ENCODE results near the gene NKD2. TPM values are rescaled to one million over a fixed set of nuclear protein-coding genes. Genes with fewer than 3 reads are reported as not detected.

NKD2 gene
- total and polyA plus RNA-seq, 12 donors, result 0.22 to 32.8 (median 10.8) TPM

DNA sequence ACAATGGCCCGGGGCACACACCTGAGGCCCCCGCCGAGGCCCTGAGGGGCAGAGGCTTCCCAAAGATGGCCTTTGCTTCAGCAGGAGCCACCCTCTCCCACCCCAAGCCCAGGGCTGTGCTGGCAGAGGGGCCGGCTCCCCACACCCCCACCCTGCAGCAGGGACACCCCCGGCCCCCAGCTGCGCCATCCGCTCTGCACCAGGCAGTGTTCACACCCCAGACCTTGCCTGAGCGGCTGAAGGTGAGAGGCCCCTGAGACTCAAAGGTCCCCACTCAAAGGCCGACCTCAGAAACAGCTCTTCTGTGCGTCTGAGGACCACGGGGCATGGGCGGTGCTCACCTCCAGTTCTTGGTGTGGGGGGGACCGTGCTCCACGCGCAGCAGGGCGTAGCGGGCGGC lies 65.6 kb downstream of the NKD2 start:
- 84 to 92% (median 91%) methylated on average over 10 to 18 of the region's 18 CpGs for WGBS, 4 donors
- H3K4me1 ChIP-seq (replicated peaks in 1 of 2), result no peaks in the 10 kb centered on the region
- H3K36me3 ChIP-seq (replicated peaks in 1 of 2), result peaks cover 0 to 51% of the 10 kb centered on the region in 2 donors
- TF ChIP-seq, protein P1, sequence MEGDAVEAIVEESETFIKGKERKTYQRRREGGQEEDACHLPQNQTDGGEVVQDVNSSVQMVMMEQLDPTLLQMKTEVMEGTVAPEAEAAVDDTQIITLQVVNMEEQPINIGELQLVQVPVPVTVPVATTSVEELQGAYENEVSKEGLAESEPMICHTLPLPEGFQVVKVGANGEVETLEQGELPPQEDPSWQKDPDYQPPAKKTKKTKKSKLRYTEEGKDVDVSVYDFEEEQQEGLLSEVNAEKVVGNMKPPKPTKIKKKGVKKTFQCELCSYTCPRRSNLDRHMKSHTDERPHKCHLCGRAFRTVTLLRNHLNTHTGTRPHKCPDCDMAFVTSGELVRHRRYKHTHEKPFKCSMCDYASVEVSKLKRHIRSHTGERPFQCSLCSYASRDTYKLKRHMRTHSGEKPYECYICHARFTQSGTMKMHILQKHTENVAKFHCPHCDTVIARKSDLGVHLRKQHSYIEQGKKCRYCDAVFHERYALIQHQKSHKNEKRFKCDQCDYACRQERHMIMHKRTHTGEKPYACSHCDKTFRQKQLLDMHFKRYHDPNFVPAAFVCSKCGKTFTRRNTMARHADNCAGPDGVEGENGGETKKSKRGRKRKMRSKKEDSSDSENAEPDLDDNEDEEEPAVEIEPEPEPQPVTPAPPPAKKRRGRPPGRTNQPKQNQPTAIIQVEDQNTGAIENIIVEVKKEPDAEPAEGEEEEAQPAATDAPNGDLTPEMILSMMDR (IDR thresholded peaks at IDR 0.05), result no peak
- no peak for TF ChIP-seq POLR2A (IDR thresholded peaks at IDR 0.05)
- intact Hi-C loops (cut with DNase I), result no loop called here
- no peaks in the 10 kb centered on the region for H3K9me3 ChIP-seq (replicated peaks in 1 of 3)
- no peaks in the 10 kb centered on the region for H3K27me3 ChIP-seq
- H3K27ac ChIP-seq, result no peak overlapping the region
- DNase-seq, result no peak
- H3K4me3 ChIP-seq, result no peak overlapping the region

DNA sequence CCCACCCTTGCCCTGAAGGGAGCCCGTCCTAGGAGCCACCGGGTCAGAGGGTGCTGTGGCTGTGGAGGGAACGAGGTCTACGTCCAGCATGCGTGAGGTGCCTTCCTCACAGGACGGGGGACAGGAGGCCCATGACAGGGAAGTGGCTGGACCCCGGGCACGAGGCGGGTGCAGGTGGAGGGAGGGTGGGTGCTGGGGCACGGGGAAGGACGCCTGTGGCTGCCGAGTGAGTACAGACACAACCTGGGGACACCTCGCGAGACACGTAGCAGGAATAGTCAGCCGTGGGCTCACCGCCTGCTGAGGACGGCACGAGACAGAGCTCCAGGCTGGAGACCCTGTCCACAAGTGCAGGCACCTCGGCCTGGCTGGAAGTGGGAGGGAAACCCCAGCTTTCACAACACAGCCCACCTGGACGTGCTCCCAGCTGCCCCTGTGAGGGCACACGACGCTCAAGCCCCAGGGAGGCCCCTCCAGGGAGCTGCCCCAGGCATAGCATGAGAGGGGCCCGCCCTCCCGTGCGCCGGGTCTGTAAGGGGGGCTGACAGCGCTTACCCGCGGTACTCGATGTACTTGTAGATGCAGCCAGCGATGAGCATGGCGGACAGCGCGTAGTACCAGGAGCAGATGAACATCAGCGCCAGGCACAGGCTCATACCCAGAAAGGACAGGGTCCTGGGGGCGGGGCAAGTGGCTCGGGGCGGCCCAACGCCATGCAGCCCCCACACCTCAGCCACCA lies 66.4 kb downstream of the NKD2 start:
- 91 to 97% (median 92%) methylated on average over 19 to 40 of the region's 40 CpGs for WGBS, 4 donors
- intact Hi-C loops (cut with DNase I), result no loop called here
- no peak overlapping the region for H3K27ac ChIP-seq
- no peaks in the 10 kb centered on the region for H3K9me3 ChIP-seq (replicated peaks in 1 of 3)
- no peak overlapping the region for H3K4me3 ChIP-seq
- TF ChIP-seq POLR2A (IDR thresholded peaks at IDR 0.05), result no peak
- H3K36me3 ChIP-seq (replicated peaks in 1 of 2), result peaks cover 0 to 54% of the 10 kb centered on the region in 2 donors
- H3K27me3 ChIP-seq, result no peaks in the 10 kb centered on the region
- DNase-seq, result no peak
- no peaks in the 10 kb centered on the region for H3K4me1 ChIP-seq (replicated peaks in 1 of 2)

DNA sequence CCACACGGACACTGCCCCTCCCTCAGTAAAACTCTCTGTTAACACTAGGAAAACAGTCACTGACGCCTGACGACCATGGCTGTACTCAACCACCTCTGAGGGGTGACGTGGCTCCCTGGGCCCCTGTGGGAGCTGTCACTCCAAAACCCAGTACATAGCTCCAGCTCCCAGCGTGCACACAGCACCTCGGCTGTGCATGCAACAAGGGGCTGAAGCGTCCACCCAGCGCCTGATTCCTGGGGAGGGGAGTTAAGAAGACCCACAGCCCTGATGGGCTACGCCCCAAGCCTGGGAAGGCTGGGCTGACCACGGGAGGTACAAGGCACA lies 66.9 kb downstream of the NKD2 start:
- intact Hi-C loops (cut with DNase I), result no loop called here
- Histone ChIP-seq H3K9me3 (replicated peaks in 1 of 3) (no peaks in the 10 kb centered on the region), H3K4me3 (no peak overlapping the region), H3K27ac (no peak overlapping the region), H3K27me3 (no peaks in the 10 kb centered on the region), H3K4me1 (replicated peaks in 1 of 2) (no peaks in the 10 kb centered on the region), H3K36me3 (replicated peaks in 1 of 2) (peaks cover 0 to 54% of the 10 kb centered on the region in 2 donors)
- no peak for DNase-seq
- 82 to 95% (median 92%) methylated on average over 4 to 10 of the region's 10 CpGs for WGBS, 4 donors
- TF ChIP-seq, protein P1 (IDR thresholded peaks at IDR 0.05), result no peak
- TF ChIP-seq POLR2A (IDR thresholded peaks at IDR 0.05), result no peak

DNA sequence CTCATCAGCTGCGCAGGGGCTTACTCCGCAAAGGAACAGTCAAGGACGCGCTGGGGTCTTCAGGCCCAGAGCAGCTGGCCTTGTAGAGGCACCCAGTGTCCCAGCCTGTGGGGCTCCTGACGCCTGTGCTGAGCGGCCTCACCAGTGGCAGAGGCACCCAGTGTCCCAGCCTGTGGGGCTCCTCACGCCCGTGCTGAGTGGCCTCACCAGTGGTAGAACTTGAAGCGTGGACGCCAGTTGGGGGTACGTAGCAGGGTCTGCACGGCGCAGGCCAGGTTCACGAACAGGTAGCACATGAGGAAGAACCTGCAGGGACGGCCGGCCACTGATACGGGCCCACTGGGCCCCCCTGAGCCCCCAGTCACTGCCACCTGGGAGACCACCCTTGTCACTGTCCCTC lies 67.3 kb downstream of the NKD2 start:
- TF ChIP-seq POLR2A (IDR thresholded peaks at IDR 0.05), result no peak
- TF ChIP-seq, protein P1 (IDR thresholded peaks at IDR 0.05), result no peak
- WGBS, 4 donors, result 94 to 96% methylated on average over 17 of the region's 17 CpGs; no CpG with 5 or more reads in 2 of the 4 donors
- peaks cover 0 to 54% of the 10 kb centered on the region in 2 donors for H3K36me3 ChIP-seq (replicated peaks in 1 of 2)

DNA sequence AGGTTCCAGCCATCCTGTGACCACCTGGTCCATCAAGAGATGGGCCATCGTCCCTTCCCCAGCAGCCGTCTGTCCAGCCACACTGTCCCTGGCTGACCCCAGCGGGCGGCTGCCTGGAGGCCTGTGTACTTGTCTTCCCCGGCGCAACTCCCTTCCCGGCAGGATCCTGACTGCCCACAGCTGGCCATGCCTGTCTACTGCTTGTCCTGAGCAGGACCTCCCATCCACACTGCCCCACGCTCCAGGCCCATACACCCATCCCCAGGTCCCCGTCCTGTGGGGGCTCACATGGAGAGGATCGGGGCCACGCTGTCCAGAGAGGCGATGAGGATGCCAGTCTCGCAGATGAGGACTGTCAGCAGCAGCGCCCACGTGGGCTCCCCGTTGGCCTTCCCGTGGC lies 67.8 kb downstream of the NKD2 start:
- no peaks in the 10 kb centered on the region for H3K4me1 ChIP-seq (replicated peaks in 1 of 2)
- no peak for DNase-seq
- H3K4me3 ChIP-seq, result no peak overlapping the region
- H3K27me3 ChIP-seq, result no peaks in the 10 kb centered on the region
- peaks cover 0 to 56% of the 10 kb centered on the region in 2 donors for H3K36me3 ChIP-seq (replicated peaks in 1 of 2)
- TF ChIP-seq, protein P1 (IDR thresholded peaks at IDR 0.05), result no peak
- WGBS, 4 donors, result 93 to 95% (median 93%) methylated on average over 10 to 17 of the region's 17 CpGs
- intact Hi-C loops (cut with DNase I), result no loop called here
- no peak overlapping the region for H3K27ac ChIP-seq
- no peaks in the 10 kb centered on the region for H3K9me3 ChIP-seq (replicated peaks in 1 of 3)

More for the DNA sequence above, 67.3 kb downstream of the NKD2 start:
- H3K27ac ChIP-seq, result no peak overlapping the region
- no peaks in the 10 kb centered on the region for H3K4me1 ChIP-seq (replicated peaks in 1 of 2)
- intact Hi-C loops (cut with DNase I), result no loop called here
- H3K9me3 ChIP-seq (replicated peaks in 1 of 3), result no peaks in the 10 kb centered on the region
- no peak overlapping the region for H3K4me3 ChIP-seq
- DNase-seq, result no peak
- H3K27me3 ChIP-seq, result no peaks in the 10 kb centered on the region

Measured in adrenal gland (tissue), 12 donors.